ENCODE measurements around the gene TM9SF1. TPM values are rescaled to one million over a fixed set of nuclear protein-coding genes. Genes with fewer than 3 reads are reported as not detected.
A peak's percentile ranks its signal among the peaks of the same experiment; 100 is the strongest.

TM9SF1 gene
- total and polyA plus RNA-seq, 2 donors from 2014 or later = 41.1 to 83.6 TPM

GRCh38 chr14:24232645-24233537 is 37.6 kb upstream of the TM9SF1 start, which contains the start of gene GMPR2:
TSS of gene GMPR2 (plus strand) at chr14:24232929. CDS start at chr14:24233254, 325 bp downstream.
- Histone ChIP-seq H3K27me3 (ENCODE audit: control insufficient read depth, insufficient read depth, low read length) (no peaks in the 10 kb centered on the region), H3K9me3 (ENCODE audit: control insufficient read depth in 2 of 3, insufficient read depth in 1 of 3, low read length in 3 of 3) (no peaks in the 10 kb centered on the region), H3K4me3 (ENCODE audit: low read length in 3 of 3) (peak within 1 kb of the TSS; percentile 86 to 96 (median 96)), H3K9ac (ENCODE audit: low read length in 3 of 3) (peak within 1 kb of the TSS; percentile 92 to 96 (median 94)), H3K27ac (ENCODE audit: low read depth in 2 of 2, low read length in 2 of 2) (peak within 1 kb of the TSS; percentile 89 to 94), H3K4me1 (ENCODE audit: control insufficient read depth in 2 of 3, insufficient read depth in 2 of 3, low read depth in 1 of 3, low read length in 3 of 3) (peaks cover 0 to 25% (median 13%) of the 10 kb centered on the region in 3 donors), H3K36me3 (ENCODE audit: control insufficient read depth in 2 of 3, insufficient read depth in 3 of 3, low read length in 3 of 3) (peaks cover 8 to 19% (median 16%) of the 10 kb centered on the region in 3 donors)
- no peak for FAIRE-seq
- intact Hi-C loops (cut with DNase I) = no loop called here
- no peak for DNase-seq
- TF ChIP-seq, protein P1, sequence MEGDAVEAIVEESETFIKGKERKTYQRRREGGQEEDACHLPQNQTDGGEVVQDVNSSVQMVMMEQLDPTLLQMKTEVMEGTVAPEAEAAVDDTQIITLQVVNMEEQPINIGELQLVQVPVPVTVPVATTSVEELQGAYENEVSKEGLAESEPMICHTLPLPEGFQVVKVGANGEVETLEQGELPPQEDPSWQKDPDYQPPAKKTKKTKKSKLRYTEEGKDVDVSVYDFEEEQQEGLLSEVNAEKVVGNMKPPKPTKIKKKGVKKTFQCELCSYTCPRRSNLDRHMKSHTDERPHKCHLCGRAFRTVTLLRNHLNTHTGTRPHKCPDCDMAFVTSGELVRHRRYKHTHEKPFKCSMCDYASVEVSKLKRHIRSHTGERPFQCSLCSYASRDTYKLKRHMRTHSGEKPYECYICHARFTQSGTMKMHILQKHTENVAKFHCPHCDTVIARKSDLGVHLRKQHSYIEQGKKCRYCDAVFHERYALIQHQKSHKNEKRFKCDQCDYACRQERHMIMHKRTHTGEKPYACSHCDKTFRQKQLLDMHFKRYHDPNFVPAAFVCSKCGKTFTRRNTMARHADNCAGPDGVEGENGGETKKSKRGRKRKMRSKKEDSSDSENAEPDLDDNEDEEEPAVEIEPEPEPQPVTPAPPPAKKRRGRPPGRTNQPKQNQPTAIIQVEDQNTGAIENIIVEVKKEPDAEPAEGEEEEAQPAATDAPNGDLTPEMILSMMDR (IDR thresholded peaks at IDR 0.05; ENCODE audit: borderline replicate concordance, extremely low read depth, insufficient read depth) = no peak

GRCh38 chr14:24232121-24232644 is 36.9 kb upstream of the TM9SF1 start, which contains the start of gene NEDD8:
TSS of gene NEDD8 (minus strand) at chr14:24232367. CDS start at chr14:24232267, 100 bp downstream.
- peaks cover 0 to 25% (median 13%) of the 10 kb centered on the region in 3 donors for H3K4me1 ChIP-seq (ENCODE audit: control insufficient read depth in 2 of 3, insufficient read depth in 2 of 3, low read depth in 1 of 3, low read length in 3 of 3)
- intact Hi-C loops (cut with DNase I) = no loop called here

GRCh38 chr14:24231263-24232120 is 36.3 kb upstream of the TM9SF1 start:
- FAIRE-seq (no peak), DNase-seq (no peak)
- TF ChIP-seq, protein P1 (IDR thresholded peaks at IDR 0.05; ENCODE audit: borderline replicate concordance, extremely low read depth, insufficient read depth) = no peak
- peaks cover 0 to 25% (median 13%) of the 10 kb centered on the region in 3 donors for H3K4me1 ChIP-seq (ENCODE audit: control insufficient read depth in 2 of 3, insufficient read depth in 2 of 3, low read depth in 1 of 3, low read length in 3 of 3)
- no peaks in the 10 kb centered on the region for H3K9me3 ChIP-seq (ENCODE audit: control insufficient read depth in 2 of 3, insufficient read depth in 1 of 3, low read length in 3 of 3)
- H3K9ac ChIP-seq (ENCODE audit: low read length in 3 of 3) = peak overlapping the region; percentile 63 to 96 (median 94)
- H3K4me3 ChIP-seq (ENCODE audit: low read length in 3 of 3) = peak overlapping the region; percentile 86 to 96 (median 96)
- H3K27me3 ChIP-seq (ENCODE audit: control insufficient read depth, insufficient read depth, low read length) = no peaks in the 10 kb centered on the region
- peak overlapping the region; percentile 26 to 89 for H3K27ac ChIP-seq (ENCODE audit: low read depth in 2 of 2, low read length in 2 of 2)
- intact Hi-C loops (cut with DNase I) = no loop called here
- peaks cover 6 to 9% (median 6%) of the 10 kb centered on the region in 3 donors for H3K36me3 ChIP-seq (ENCODE audit: control insufficient read depth in 2 of 3, insufficient read depth in 3 of 3, low read length in 3 of 3)

More at GRCh38 chr14:24232121-24232644, 36.9 kb upstream of the TM9SF1 start, which contains the start of gene NEDD8:
- DNase-seq (peak; percentile 91 to 98 (median 95)), FAIRE-seq (no peak)
- Histone ChIP-seq H3K36me3 (ENCODE audit: control insufficient read depth in 2 of 3, insufficient read depth in 3 of 3, low read length in 3 of 3) (peaks cover 8 to 16% (median 13%) of the 10 kb centered on the region in 3 donors), H3K9me3 (ENCODE audit: control insufficient read depth in 2 of 3, insufficient read depth in 1 of 3, low read length in 3 of 3) (no peaks in the 10 kb centered on the region), H3K9ac (ENCODE audit: low read length in 3 of 3) (peak within 1 kb of the TSS; percentile 92 to 96 (median 94)), H3K27ac (ENCODE audit: low read depth in 2 of 2, low read length in 2 of 2) (peak within 1 kb of the TSS; percentile 89 to 94), H3K27me3 (ENCODE audit: control insufficient read depth, insufficient read depth, low read length) (no peaks in the 10 kb centered on the region), H3K4me3 (ENCODE audit: low read length in 3 of 3) (peak within 1 kb of the TSS; percentile 86 to 96 (median 96))
- TF ChIP-seq, protein P1 (IDR thresholded peaks at IDR 0.05; ENCODE audit: borderline replicate concordance, extremely low read depth, insufficient read depth) = no peak

Measured in kidney (tissue), 14 donors.